Parathyroid adenoma (tissue), 2 donors: ENCODE measurements around the gene RAP1A.

ENCODE experiments used
- H2AFZ ChIP-seq: fragments of 300-600 bp; sonication (generic); one replicate; pipeline ENCODE4 v1.7.0; 2017; ENCODE audit warnings: antibody characterized with exemption, mild to moderate bottlenecking
- H3K27ac ChIP-seq: fragments of 300-600 bp; sonication (generic); one replicate; pipeline ENCODE4 v1.7.0; 2017
- H3K27me3 ChIP-seq: fragments of 300-600 bp; sonication (generic); one replicate; pipeline ENCODE4 v1.7.0; 2017; ENCODE audit warnings: low read length; ENCODE audit not compliant: control insufficient read depth, insufficient read depth
- H3K36me3 ChIP-seq: fragments of 300-600 bp; sonication (generic); one replicate; pipeline ENCODE4 v1.7.0; 2017; ENCODE audit warnings: low read length; ENCODE audit not compliant: control insufficient read depth, insufficient read depth
- H3K4me1 ChIP-seq: fragments of 300-600 bp; sonication (generic); one replicate; pipeline ENCODE4 v1.7.0; 2017; ENCODE audit warnings: control low read depth
- H3K4me2 ChIP-seq: fragments of 300-600 bp; sonication (generic); one replicate; pipeline ENCODE4 v1.7.0; 2017; ENCODE audit warnings: low read length
- H3K4me3 ChIP-seq: fragments of 300-600 bp; sonication (generic); one replicate; pipeline ENCODE4 v1.7.0; 2017; ENCODE audit warnings: low read depth, low read length
- H3K79me2 ChIP-seq: fragments of 300-600 bp; sonication (generic); one replicate; pipeline ENCODE4 v1.7.0; 2017; ENCODE audit warnings: control low read depth
- H3K9ac ChIP-seq: fragments of 300-600 bp; sonication (generic); one replicate; pipeline ENCODE4 v1.7.0; 2017; ENCODE audit warnings: mild to moderate bottlenecking
- H3K9me3 ChIP-seq: fragments of 300-600 bp; sonication (generic); one replicate; pipeline ENCODE4 v1.7.0; 2017; ENCODE audit warnings: low read length; ENCODE audit not compliant: control insufficient read depth
- CTCF ChIP-seq: fragments of 300-600 bp; sonication (generic); IDR thresholded peaks from one replicate; pipeline ENCODE4 v1.7.0; 2017; ENCODE audit warnings: antibody characterized with exemption, mild to moderate bottlenecking
- donor health status: primary hyperparathyroidism.

Gene RAP1A

GRCh38 chr1:111704776-111705175 is 85.2 kb downstream of the RAP1A start:
- no peak for TF ChIP-seq CTCF
- Histone ChIP-seq H3K4me1 (no peaks in the 10 kb centered on the region), H3K36me3 (no peaks in the 10 kb centered on the region), H3K27ac (no peak overlapping the region), H2AFZ (no peak overlapping the region), H3K9ac (no peak overlapping the region), H3K4me2 (no peak overlapping the region), H3K4me3 (no peak overlapping the region), H3K79me2 (no peaks in the 10 kb centered on the region), H3K27me3 (no peaks in the 10 kb centered on the region), H3K9me3 (no peaks in the 10 kb centered on the region)

- no peak for TF ChIP-seq CTCF
- Histone ChIP-seq H3K36me3 (no peaks in the 10 kb centered on the region), H2AFZ (no peak overlapping the region), H3K27ac (no peak overlapping the region), H3K4me1 (no peaks in the 10 kb centered on the region), H3K9me3 (no peaks in the 10 kb centered on the region), H3K4me3 (no peak overlapping the region), H3K4me2 (no peak overlapping the region), H3K79me2 (no peaks in the 10 kb centered on the region), H3K27me3 (no peaks in the 10 kb centered on the region), H3K9ac (no peak overlapping the region)
Measured at GRCh38 chr1:111705841-111706240, 86.3 kb downstream of the RAP1A start.

- Histone ChIP-seq H3K36me3 (no peaks in the 10 kb centered on the region), H3K27me3 (no peaks in the 10 kb centered on the region), H2AFZ (no peak overlapping the region), H3K9me3 (no peaks in the 10 kb centered on the region), H3K27ac (no peak overlapping the region), H3K79me2 (no peaks in the 10 kb centered on the region), H3K9ac (no peak overlapping the region), H3K4me1 (no peaks in the 10 kb centered on the region), H3K4me3 (no peak overlapping the region), H3K4me2 (no peak overlapping the region)
- no peak for TF ChIP-seq CTCF
Measured at GRCh38 chr1:111706921-111707320, 87.3 kb downstream of the RAP1A start.

- Histone ChIP-seq H3K4me3 (no peak overlapping the region), H3K4me2 (no peak overlapping the region), H2AFZ (no peak overlapping the region), H3K27ac (no peak overlapping the region), H3K4me1 (no peaks in the 10 kb centered on the region), H3K36me3 (no peaks in the 10 kb centered on the region), H3K9ac (no peak overlapping the region), H3K27me3 (no peaks in the 10 kb centered on the region), H3K9me3 (no peaks in the 10 kb centered on the region), H3K79me2 (no peaks in the 10 kb centered on the region)
- no peak for TF ChIP-seq CTCF
Measured at GRCh38 chr1:111707906-111708305, 88.3 kb downstream of the RAP1A start.

GRCh38 chr1:111709986-111710385 is 90.4 kb downstream of the RAP1A start:
- Histone ChIP-seq H3K9me3 (no peaks in the 10 kb centered on the region), H3K4me1 (no peaks in the 10 kb centered on the region), H3K27me3 (no peaks in the 10 kb centered on the region), H2AFZ (no peak overlapping the region), H3K4me3 (no peak overlapping the region), H3K4me2 (no peak overlapping the region), H3K79me2 (no peaks in the 10 kb centered on the region), H3K27ac (no peak overlapping the region), H3K9ac (no peak overlapping the region), H3K36me3 (no peaks in the 10 kb centered on the region)
- TF ChIP-seq CTCF = no peak
